Renal pelvis (tissue), 4 donors: ENCODE results near the gene METTL17. TPM values are rescaled to one million over a fixed set of nuclear protein-coding genes. Genes with fewer than 3 reads are reported as not detected.
"Not testable (repeated sequence)": the region's sequence is repeated elsewhere in the genome, so short reads cannot be mapped to it uniquely, and the experiment has no call there.

ENCODE experiments used
- DNase-seq: peaks from one replicate; pipeline ENCODE4 v3.0.0-alpha.2; 2013
- polyA plus RNA-seq, 3 donors: library from polyadenylated mRNA; unstranded; fragments of 120-200 nt; gene quantifications; one replicate each; pipeline ENCODE4 v1.2.1, GENCODE V29; 2013; ENCODE audit not compliant: insufficient read length in 3 of 3

The METTL17 gene
- polyA plus RNA-seq, 3 donors, result 87.2 to 130 (median 106) TPM

- no peak for DNase-seq
Observed at GRCh38 chr14:20986811-20987210, 3.0 kb upstream of the METTL17 start.

- DNase-seq, result no peak
Observed at GRCh38 chr14:20988717-20989470, 886 bp upstream of the METTL17 start.

- DNase-seq, result no peak
Observed at GRCh38 chr14:20989471-20989786, 351 bp upstream of the METTL17 start.

GRCh38 chr14:20996521-20996920 is 6.7 kb downstream of the METTL17 start:
- no peak for DNase-seq

- no peak for DNase-seq
Observed at GRCh38 chr14:20997115-20997514, 7.3 kb downstream of the METTL17 start.

GRCh38 chr14:20997564-20997963 is 7.8 kb downstream of the METTL17 start:
- DNase-seq, result no peak

- no peak for DNase-seq
Observed at GRCh38 chr14:20998139-20998538, 8.4 kb downstream of the METTL17 start.

GRCh38 chr14:20998674-20999366 is 9.0 kb downstream of the METTL17 start, which contains the start of gene SLC39A2:
SLC39A2 (plus strand) TSS chr14:20999293; CDS start chr14:20999447, 154 bp downstream.
- no peak for DNase-seq

GRCh38 chr14:20999591-20999990 is 9.8 kb downstream of the METTL17 start:
- DNase-seq, result no peak

GRCh38 chr14:21001218-21001617 is 11.4 kb downstream of the METTL17 start:
- DNase-seq, result no peak

- no peak for DNase-seq
Observed at GRCh38 chr14:21003788-21004346, 14.1 kb downstream of the METTL17 start.

GRCh38 chr14:21009721-21010120 is 19.9 kb downstream of the METTL17 start:
- not testable (repeated sequence) for DNase-seq

- DNase-seq, result no peak
Observed at GRCh38 chr14:21011136-21011535, 21.4 kb downstream of the METTL17 start.

- peak; percentile 91 for DNase-seq
Observed at GRCh38 chr14:21014761-21015190, 25.0 kb downstream of the METTL17 start.

GRCh38 chr14:21015312-21015711 is 25.5 kb downstream of the METTL17 start:
- DNase-seq, result no peak

GRCh38 chr14:21016413-21017190 is 26.8 kb downstream of the METTL17 start:
- no peak for DNase-seq

GRCh38 chr14:21017528-21018245 is 27.9 kb downstream of the METTL17 start:
- DNase-seq, result no peak

GRCh38 chr14:21018286-21018685 is 28.5 kb downstream of the METTL17 start:
- no peak for DNase-seq

GRCh38 chr14:21018781-21019180 is 29.0 kb downstream of the METTL17 start:
- no peak for DNase-seq

GRCh38 chr14:21019366-21019765 is 29.6 kb downstream of the METTL17 start:
- no peak for DNase-seq

GRCh38 chr14:21020977-21021545 is 31.3 kb downstream of the METTL17 start:
- no peak for DNase-seq
